Dermis blood vessel endothelial cell (primary cell): ENCODE data around the gene ANKRD13A. TPM values are rescaled to one million over a fixed set of nuclear protein-coding genes. Genes with fewer than 3 reads are reported as not detected.
"Not testable (repeated sequence)": the region's sequence is repeated elsewhere in the genome, so short reads cannot be mapped to it uniquely, and the experiment has no call there.

ENCODE experiments used
- DNase-seq: peaks from one replicate; pipeline ENCODE4 v3.0.0; 2010
- total RNA-seq: library from RNA; depleted of rRNA; stranded (reverse); fragments of >200 nt; gene quantifications from 2 replicates; pipeline ENCODE4 v1.2.3, GENCODE V29; 2014

The ANKRD13A gene
- total RNA-seq, 1 donor from 2014 or later: 68.9 TPM

- not testable (repeated sequence) for DNase-seq
These were observed 50.4 kb downstream of the ANKRD13A start for GRCh38 chr12:110049666-110050065.

DNA sequence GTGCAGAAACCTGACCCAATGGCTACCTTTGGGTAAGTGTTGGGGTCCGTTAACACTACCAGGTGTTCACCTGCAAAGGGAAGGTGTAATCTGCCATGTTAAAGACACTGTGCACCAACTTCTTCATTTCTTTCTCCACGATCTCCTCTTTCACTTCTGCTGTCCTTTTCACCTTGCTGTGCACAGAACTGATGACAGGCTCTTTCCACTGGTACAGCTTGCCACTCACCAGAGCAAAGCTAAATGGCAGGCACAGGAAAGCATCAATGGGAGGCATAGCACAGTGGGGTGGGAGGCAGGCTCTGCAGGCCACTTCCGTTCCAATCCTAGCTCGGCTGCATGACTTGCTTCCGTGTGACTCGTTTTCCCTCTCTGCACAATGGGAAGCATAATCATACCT, 51.7 kb downstream of the ANKRD13A start:
- DNase-seq: no peak

GRCh38 chr12:110055375-110056352, 56.4 kb downstream of the ANKRD13A start:
- DNase-seq: peak; percentile 87

DNA sequence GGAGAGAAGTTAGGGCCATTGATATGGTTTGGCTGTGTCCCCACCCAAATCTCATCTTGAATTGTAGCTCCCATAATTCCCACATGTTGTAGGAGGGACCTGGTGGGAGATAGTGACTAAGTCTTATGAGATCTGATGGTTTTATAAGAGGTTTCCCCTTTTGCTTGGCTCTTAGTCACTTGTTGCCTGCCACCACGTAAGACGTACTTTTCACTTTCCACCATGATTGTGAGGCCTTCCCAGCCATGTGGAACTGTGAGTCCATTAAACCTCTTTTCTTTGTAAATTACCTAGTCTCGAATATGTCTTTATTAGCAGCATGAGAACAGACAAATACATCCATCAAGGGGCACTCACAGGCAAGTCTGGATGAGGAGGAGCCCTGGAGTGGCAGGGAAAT, 57.4 kb downstream of the ANKRD13A start:
- DNase-seq: not testable (repeated sequence)

DNA sequence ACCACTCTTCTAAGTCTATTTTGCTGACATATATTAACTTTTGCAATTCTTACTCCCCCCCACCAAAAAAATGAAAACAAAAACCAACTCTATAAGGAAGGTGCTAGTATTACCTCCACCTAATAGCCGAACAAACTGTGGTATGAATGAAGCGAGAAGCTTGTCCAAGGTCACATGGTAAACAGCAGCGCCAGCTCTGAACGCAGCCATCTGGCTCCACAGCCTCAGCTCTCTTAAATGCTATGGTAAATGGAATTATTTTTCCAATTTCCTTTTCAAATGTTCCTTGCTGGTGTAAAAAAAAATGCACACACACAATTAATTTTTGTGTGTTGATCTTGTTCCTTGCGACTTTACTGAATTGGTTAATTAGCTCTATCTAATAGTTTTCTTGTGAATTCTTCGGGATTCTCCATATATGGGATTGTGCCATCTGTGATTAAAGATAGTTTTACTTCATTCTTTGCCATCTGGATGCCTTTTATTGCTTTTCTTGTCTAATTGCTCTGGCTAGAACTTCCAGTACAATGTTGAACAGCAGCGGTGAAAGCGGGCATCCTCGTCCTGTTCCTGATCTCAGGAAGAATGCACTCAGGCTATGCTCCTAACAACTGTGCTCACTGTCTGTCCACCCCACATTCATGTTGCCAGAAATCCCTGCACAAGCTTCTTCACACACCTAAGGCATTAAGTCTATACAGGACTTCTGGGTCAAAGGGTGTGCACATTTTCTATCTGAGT, 59.8 kb downstream of the ANKRD13A start:
- no peak for DNase-seq

DNA sequence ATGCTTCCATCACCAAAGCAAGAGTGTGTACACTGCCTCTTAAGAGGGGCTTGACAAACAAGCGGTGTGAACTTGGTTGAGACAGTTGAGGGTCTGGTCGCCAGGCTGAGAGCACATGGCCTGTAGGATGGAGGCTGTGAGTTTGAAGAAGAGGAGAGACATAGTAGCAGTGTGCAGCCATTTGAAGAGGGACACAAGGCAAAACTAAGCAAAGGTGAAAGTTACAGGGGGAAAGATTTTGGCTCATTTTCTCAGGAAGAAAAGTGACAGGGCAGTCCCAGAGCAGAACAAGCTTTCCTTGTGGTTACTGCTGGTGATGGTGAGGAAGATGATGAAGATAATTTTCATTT, 60.4 kb downstream of the ANKRD13A start:
- no peak for DNase-seq

DNA sequence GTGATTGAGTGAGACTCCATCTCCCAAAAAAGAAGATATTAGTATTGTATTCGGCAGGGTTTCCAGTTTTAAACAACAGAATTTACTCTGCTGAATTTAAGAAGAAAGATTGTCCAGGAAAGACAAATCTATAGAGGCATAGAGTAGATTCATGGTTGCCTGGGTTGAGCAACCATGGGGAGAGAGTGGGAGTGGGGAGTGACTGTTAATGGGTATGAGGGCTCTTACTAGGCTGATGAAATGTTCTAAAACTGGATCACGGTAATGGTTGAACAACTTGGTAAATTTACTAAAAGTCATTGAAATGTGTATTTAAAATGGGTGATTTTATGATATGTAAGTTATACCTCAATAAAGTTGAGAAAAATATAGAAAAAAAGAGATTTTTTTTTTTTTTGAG, 63.0 kb downstream of the ANKRD13A start:
- DNase-seq: no peak

DNA sequence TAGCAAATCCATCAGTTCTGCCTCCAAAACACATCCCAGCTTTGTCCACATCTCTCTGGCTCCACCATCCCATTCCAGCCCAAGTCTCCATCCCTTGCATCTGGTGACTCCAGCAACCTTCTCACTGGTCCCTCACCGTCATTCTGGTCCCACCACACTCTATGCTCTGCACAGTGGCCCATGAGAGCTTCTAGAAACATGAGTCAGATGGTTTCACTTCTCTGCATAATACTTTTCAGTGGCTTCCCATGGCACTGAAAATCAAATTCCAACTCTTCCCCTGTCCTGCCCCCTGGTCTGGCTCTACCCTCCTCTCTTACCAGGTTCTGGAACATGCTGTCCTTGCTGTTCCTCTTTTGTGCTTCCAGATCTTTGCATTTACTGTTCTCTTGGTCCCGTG, 66.3 kb downstream of the ANKRD13A start:
- DNase-seq: no peak

DNA sequence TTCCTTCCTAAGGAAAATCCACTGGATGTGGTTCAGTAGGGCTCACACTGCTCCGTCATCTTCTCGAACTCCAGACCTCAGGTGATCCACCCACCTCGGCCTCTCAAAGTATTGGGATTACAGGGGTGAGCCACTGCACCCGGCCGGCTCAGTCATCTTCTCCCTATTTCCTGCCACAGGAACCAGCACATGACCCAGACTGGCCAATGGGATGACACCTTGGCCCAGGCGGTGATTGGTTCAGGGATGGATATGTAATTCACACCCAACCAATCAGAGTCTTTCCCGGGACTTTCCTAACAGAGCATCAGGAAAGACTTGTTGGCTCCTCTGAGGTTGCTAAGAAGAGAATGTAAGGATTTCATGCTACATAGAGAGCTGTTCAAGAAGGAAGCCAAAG, 68.3 kb downstream of the ANKRD13A start:
- no peak for DNase-seq

- DNase-seq: not testable (repeated sequence)
These were observed 68.9 kb downstream of the ANKRD13A start for GRCh38 chr12:110068115-110068514.

- DNase-seq: no peak
These were observed 69.4 kb downstream of the ANKRD13A start for GRCh38 chr12:110068654-110069053.

DNA sequence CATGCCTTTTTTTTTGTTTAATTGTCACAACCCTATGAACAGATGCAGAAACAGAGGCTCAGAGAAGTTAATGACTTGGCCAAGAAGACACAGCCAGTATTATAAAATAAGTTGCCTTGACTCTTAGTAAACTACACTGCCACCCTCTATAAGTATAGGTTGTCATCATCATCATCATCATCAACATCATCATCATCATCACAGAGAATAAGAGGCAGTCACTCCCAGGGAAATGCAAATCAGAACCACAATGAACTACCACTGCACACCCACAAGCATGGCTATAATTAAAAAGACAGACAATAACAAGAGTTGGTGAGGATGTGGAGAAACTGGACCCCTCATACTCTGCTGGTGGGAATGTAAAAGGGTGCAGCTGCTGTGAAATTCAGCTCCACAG, 72.3 kb downstream of the ANKRD13A start:
- DNase-seq: no peak

DNA sequence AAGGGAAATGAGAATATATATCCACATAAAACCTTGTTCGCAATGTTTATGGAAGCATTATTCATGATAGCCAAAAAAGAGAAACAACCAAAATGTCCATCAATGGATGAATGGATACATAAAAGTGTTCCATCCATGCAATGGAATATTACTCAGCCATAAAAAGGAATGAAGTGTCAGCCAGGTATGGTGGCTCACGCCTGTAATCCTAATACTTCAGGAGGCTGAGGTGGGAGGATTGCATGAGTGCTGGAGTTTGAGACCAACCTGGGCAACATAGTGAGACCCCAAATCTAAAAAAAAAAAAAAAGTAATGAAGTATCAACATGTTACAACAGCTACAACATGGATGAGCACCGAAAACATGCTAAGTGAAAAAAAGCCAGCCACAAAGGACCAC, 72.7 kb downstream of the ANKRD13A start:
- no peak for DNase-seq

- not testable (repeated sequence) for DNase-seq
These were observed 73.4 kb downstream of the ANKRD13A start for GRCh38 chr12:110072636-110073035.

GRCh38 chr12:110073049-110073831, 74.0 kb downstream of the ANKRD13A start:
- peak; percentile 36 for DNase-seq

DNA sequence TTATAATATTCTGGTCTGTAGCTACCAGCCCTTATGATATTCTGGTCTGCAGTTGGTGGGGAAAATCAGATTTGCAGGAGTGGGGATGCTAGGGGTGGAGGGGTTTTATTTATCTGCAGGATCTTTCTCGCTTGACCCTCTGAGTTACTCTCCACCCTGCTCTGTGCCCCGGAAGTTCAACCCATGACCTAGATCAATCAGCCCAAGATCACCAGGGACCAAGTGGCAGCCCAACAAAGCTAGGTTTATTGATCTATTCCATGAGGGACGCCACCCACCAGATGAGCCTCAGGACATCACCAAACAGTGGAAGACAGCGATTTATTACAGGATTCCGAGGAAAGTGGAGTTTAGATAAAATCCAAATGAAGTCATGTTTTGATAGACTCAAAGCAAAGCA, 74.9 kb downstream of the ANKRD13A start:
- no peak for DNase-seq

GRCh38 chr12:110075880-110076279, 76.7 kb downstream of the ANKRD13A start:
- DNase-seq: no peak

GRCh38 chr12:110077800-110078199, 78.6 kb downstream of the ANKRD13A start:
- no peak for DNase-seq

GRCh38 chr12:110079477-110080400, 80.5 kb downstream of the ANKRD13A start:
- peak; percentile 54 for DNase-seq

DNA sequence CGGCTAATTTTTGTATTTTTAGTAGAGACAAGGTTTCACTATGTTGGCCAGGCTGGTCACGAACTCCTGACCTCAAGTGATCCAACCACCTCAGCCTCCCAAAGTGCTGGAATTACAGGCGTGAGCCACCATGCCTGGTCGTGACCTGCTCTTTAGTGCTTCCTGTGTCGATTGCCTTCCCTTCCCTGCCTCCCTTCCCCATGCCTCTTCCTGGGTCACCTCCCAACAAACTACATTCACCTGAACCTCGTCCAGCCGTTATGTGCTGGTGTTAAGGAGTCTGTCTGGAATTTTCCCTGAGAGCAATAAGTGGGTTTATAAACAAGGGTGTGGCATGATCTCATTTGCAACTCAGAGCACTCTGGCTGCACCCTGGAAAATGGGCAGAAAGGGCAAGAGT, 81.2 kb downstream of the ANKRD13A start:
- no peak for DNase-seq

- DNase-seq: no peak
These were observed 85.2 kb downstream of the ANKRD13A start for GRCh38 chr12:110084314-110085015.
